ENCODE measurements around the gene HPDL. TPM values are rescaled to one million over a fixed set of nuclear protein-coding genes. Genes with fewer than 3 reads are reported as not detected.

HPDL gene
- total RNA-seq, 1 donor from 2014 or later: 0.62 TPM

DNA sequence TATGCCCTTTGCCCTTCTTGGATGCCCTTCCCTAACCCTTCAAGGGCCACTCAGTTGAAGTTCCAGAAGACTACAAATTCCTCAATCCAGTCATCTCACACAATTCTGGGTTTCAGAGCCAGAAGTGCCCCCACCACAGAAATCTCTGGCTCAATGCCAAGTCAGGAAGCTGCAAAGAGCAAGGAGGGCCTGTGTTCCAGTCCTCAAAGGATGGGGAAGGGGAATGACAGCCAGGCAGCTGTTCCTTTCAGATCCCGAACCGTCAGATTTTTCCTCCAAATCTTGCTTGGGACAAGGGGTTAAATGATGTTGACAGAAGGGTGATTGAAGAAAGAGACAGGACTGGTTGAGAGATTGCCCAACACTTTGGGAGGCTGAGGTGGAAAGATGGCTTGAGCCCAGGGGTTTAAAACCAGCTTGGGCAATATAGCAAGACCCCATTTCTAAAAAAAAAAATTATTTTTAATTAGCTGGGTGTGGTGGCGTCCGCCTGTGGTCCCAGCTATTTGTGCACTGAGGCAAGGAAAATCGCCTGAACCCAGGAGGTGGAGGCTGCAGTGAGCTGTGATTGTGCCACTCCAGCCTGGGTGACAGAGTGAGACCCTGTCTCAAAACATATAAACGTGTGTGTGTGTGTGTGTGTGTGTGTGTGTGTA, 716 bp upstream of the HPDL start:
- DNase-seq: no peak

DNA sequence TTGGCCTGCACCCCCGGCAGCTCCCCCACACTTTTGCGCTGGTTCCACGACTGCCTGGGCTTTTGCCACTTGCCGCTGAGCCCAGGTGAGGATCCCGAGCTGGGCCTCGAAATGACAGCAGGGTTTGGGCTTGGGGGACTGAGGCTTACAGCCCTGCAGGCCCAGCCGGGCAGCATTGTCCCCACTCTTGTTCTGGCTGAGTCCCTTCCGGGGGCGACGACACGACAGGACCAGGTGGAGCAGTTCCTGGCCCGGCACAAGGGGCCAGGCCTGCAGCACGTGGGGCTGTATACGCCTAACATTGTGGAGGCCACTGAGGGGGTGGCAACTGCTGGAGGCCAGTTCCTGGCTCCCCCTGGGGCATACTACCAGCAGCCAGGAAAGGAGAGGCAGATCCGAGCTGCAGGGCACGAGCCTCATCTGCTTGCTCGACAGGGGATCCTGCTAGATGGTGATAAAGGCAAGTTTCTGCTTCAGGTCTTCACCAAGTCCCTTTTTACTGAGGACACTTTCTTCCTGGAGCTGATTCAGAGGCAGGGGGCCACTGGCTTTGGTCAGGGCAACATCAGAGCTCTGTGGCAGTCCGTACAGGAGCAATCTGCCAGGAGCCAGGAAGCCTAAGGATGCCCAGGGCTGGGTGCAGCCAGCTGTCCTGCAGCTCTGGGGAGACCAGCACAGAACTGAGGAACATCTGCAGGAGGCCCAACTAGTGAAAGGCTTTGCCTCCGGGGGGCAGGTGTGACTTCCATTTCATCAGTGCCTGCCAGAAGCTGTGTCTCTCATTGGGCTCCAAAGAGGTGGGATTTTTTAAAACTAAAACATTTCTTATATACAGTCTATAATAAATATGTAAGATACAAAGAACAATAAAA, 1.2 kb downstream of the HPDL start:
- DNase-seq: no peak

DNA sequence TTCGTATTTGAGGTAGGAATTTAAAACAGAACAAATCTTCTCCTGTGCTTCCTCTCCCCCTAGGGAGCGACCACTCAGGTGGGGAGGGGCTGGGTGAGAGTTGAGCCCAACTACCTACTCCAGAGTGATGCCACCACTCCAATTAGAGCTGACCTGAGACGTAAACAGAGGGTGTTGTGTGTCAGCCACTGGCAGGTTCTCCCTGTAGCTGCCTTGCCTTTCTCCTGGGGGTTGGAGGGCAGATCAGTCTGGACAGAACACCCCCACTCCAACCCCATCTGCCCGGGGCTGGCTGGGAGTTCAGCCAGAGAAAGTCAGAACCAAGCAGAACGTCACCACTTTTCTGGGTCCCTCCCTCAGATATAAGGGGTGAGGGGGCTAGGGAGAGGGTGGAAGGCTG, 2.0 kb downstream of the HPDL start:
- no peak for DNase-seq

DNA sequence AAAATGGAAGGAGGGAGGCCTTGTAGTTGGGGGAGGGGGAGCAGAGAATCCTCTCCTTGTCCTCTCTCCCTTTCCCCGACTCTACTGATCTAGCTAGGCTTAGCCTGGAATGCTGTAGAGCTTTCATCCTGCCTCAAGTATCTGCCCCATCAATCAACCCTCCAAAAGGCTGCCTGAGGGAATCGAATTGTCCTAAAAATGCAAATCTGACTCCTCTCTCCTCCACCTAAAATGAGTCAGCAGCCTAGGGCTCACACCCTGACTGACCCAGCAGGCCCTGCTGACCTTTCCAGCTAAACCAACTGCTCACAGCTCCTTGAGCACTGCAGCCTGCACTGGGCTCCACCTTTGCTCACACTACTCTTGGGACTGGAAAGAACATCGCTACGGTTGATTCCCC, 2.8 kb downstream of the HPDL start:
- DNase-seq: no peak

DNA sequence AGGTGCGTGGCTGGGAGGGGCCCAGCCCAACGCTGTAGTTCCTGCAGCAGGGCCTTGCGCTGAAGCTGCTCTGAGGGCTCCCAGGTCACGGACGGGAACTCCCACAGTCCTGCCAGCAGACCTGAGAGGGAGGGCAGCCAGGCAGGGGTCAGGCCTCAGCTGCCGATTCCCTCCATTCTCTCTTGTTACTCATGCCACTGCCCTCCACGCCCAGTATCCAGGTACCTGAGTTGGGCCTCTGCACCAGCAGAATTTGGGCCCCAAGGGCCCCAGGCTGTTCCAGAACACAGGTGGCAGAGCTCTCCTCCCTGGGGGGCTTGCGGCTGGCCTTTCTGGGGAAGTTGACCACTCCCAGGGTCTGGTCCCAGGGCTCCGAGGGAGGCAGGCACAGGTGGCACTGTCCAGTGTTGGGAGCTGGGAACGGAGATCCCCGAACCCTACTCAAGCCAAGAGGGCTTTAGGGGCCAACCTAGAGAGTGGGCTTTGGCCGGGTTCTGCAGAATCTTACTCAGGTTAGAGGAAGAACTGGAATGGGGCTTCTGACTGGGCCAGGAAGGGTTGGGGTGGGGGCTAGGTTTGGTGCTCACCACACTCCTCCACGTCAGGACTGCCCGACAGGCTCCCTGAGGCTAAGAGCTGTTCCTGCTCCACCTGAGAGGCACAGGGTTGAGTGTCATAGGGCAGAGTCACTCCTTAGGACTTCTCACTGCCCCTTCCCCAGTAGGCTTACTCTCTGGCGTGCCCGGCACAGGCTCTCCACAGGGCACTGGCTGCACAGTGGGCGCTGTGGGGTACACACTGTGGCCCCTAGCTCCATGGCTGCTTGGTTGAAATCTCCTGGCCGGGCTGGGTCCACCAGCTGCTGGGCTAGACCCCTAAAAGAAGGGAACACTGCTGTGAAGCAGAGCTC, 5.0 kb downstream of the HPDL start:
- no peak for DNase-seq

DNA sequence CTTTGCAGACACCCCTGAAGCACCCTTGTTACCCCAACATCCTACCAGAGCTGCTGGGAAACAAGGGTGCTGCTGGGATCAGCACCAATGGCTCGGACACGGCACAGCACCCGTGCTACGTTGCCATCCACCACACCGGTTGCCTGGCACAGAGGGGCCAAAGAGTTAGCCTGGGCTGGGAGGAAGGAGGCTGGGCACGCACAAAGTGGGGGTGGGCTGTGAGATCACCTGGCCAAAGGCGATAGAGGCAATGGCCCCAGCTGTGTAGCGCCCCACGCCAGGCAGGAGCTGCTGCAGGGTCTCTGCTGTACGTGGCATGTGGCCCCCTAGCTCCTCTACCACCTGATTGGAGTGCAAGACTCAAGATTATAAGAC, 5.6 kb downstream of the HPDL start:
- no peak for DNase-seq

DNA sequence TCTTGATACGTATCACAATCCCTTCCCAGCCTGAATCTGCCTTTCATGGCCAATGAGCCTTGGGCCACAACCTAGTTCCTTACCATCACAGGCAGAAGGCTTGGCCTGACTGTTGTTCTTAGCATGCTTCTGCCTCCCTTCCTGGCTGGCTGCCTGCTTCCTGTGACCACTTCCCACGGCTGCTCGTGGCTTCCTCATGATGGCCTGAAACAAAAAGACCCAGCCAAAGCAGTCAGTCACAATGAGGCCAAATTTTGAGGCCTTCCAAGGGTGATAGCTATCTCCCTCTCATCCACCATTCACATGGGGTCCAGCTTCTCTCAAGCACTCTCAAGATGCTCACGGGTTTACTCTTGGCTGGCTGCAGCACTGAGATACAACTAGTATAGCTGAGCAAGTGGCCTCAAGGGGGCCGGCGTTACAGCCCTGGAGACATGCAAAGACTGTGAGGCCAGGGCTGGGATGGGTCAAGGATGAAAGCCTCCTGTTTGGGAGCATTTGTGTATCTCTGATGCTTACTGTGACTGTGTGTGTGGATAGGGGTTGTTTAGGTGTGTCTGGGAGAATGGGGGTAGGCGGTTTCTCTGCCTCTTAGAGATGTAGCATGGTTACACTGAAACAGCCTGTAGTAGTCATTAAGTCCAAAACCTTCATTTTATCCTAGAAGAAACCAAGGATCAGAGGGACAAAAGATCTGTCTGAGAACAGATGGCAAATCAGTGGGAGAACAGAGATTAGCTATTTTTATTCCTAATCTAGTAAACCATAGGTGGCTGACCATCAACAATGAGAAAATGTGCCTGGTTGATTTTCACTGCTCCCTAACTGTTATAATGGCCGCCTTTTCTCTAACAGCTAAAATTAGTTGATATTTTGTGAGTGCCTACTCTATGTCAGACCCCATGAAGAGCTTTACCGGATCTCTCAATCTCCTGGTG, 7.9 kb downstream of the HPDL start:
- DNase-seq: no peak

DNA sequence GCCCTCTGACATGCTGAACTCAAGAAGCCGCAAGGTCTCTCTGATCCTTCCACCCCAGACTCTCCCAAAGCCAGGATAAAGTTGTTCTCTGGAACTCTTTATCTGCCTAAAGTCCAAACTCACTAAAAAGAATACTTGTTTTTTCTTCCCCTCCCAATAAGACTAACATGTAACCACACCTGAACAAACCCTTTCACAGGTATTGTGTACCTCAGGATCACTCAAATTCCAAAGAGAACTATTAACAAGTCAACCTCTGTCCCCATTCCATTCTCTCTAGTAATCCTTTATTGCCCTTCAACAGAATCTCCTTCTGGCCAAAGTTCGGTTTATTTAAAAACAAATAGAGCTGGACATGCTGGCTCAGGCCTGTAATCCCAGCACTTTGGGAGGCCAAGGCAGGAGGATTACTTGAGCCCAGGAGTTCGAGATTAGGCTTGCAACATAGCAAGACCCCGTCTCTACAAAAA, 9.2 kb downstream of the HPDL start:
- no peak for DNase-seq

DNA sequence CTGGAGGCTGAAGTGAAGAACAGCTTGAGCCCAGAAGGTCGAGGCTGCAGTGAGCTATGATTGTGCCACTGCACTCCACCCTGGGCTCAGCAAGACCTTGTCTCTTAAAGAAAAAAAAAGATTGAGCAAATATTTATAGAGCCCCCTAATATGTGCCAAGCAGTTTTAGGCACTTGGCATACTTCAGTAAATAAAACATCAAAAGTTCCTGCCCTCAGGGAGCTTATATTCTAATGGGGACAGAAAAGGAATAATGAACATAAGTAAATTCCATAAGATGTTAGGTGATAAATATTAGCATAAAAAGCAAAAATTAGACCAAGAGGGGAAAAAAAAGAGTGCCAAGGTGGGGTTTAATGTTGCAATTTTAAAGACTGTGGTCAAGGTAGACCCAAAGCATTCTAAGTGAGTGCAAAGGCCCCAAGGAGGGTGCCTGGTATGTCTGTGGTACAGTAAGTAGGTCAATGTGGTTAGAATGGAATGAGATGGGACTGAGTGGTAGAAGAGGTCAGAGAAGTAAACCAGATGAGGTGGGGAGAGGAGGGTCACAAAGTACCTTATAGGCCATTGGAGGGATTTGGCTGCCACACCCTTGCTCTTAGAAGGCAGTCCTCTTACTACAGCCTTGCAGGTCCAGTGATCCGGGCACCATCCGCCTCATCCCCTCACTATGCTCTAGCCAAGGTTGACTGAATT, 11.1 kb downstream of the HPDL start:
- DNase-seq: no peak

DNA sequence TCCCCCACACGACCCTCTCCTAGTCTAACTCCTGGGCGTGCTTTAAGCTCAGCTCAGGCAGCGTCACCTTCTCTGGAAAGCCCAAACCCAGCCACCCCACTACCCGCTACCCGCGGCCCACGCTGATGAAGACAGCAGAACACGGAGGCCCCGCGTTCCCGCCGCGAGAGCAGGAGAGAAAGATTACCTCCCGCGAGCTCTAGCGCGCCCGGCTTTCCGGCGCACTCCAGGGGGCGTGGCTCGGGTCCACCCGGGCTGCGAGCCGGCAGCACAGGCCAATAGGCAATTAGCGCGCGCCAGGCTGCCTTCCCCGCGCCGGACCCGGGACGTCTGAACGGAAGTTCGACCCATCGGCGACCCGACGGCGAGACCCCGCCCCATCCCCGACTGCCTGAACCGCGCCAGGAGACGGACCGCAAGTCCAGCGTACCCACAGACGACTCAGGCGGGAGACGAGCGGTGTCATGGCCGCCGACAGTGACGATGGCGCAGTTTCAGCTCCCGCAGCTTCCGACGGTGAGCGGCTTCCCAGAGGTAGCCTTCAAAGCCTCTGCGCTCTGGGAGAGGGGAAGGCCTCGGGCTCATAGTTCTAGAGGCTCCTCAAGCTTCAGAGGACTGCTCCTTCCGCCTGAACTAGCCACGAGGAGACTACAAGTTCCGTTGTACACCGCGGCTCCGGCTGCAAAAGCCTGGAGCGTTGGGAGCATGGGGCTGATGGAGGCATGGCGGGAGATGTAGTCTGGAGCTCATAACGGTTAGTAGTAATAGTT, 13.3 kb downstream of the HPDL start, which contains the start of the genes MUTYH and TOE1:
TSS of gene MUTYH (minus strand) at position 652 of the 770 bp plus-strand sequence. CDS start 5,935 bp downstream, outside the sequence.
TSS of gene TOE1 (plus strand) at position 382 of the 770 bp plus-strand sequence. CDS start at position 465, 83 bp downstream.
- DNase-seq: peak; percentile 88

DNA sequence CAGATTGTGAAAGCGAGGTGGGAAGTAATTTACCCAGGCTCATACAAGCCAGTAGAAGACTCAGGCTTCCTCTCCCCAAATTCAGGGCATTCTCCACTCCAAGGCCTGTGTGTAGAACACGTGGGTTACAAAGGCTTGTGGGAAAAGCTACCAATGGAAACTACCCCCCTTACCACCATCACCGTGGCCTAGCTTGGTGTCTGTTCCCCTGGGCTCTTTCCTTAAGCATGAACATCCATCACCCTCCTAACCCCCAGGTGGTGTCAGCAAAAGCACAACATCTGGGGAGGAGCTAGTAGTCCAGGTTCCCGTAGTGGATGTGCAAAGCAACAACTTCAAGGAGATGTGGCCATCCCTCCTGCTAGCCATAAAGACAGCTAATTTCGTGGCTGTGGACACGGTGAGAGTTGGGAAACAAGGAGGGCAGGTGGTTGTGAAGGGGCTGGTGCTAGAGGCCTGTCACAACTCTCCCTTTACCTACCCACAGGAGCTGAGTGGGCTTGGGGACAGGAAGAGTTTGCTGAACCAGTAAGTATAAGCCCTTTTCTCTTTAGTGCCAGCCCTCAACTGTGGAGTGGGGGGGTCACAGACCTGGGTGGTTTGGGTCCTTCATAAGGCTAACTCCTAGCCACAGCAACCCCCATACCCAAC, 14.2 kb downstream of the HPDL start:
- DNase-seq: no peak

DNA sequence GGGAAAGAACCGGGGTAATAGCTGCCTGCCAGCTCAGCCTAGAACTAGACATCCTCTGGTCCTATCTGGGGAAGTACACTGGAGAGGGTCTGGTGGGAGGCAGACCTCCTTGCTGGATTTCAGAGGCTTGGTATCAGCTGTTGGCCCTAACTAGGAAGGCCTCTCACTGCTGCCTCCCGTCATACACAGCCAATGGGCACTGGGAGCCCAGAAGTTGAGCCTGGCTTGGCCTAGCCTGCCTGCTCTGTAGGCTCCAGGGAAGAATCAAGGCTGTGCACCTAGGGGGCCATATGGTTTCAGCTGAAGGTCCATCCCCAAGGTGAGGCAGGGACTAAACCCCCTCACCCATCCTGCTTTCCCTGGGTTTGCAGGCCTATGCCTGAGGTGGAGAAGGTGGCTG, 17.8 kb downstream of the HPDL start:
- DNase-seq: no peak

DNA sequence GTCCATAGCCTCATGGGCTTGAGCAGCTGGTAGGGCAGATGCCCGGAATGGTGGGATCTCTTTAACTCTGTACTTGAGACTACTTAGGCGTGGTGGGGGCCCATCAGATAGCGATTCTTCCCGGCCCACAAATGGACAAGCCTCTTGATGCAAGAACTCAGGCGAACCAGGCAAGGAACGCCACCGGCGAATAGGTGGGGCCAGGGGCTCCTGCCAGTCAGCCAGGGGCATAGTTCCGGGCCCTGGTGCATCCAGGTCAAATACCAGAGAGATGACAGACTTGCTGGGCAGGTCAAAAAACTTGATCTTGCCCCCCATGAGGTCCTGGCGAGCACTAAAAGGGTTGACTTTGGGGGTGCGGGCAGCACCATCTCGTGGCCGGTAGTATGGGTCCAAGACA, 18.3 kb downstream of the HPDL start:
- DNase-seq: no peak

DNA sequence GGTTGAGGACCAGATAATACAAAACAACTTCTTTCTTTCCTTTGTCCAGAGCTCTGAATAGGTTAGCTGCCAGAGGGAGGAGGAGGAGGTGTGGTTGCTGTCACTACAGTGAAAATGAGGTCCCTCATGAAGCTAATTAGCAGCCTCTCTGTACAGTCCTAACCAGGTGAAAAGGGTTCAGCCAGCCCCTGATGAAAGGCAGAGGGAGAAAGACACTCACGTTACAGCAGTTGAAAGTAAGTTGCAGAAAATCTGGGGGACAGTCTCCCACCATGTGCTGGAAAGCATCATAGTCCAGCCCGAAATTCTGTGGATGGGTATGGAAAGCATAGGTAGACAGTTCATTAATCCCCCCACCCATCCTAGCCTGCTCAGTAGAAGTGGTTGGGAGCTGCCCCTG, 19.8 kb downstream of the HPDL start:
- no peak for DNase-seq

DNA sequence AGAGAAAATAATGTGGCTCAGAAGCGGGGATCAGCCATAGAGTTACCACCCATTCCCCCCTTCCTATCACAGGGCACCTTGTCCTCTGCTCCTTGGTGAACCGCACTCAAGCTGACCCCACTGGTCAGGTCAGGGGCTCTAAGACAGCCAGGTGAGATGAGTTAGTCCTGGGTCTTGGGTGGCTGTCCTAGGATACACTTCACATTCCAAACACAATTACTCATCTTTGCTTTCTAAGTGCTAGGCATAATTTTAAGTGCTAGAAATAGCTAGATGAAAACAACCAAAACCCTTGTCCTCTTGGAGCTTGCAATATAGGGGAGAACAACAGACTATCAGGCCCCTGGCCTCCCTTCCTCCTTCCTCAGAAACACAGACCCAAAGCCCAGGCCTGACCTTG, 21.3 kb downstream of the HPDL start:
- no peak for DNase-seq

DNA sequence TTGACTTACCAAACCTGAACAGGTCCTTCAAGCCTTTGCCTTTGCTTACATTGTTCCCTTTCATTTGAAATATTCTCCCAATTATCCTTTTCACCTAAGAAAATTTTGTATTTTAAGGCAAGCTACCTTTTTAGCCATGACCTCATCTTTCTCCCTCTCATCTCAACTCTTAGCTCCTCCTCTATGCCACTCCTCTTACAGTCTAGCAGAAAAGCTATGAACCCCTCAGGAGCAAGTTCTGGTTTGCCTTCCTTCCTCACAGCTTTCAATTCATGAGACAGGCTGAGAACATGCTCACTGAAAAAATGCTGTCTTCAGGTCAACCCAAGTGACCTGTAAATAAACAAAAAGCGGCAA, 21.9 kb downstream of the HPDL start:
- DNase-seq: no peak

DNA sequence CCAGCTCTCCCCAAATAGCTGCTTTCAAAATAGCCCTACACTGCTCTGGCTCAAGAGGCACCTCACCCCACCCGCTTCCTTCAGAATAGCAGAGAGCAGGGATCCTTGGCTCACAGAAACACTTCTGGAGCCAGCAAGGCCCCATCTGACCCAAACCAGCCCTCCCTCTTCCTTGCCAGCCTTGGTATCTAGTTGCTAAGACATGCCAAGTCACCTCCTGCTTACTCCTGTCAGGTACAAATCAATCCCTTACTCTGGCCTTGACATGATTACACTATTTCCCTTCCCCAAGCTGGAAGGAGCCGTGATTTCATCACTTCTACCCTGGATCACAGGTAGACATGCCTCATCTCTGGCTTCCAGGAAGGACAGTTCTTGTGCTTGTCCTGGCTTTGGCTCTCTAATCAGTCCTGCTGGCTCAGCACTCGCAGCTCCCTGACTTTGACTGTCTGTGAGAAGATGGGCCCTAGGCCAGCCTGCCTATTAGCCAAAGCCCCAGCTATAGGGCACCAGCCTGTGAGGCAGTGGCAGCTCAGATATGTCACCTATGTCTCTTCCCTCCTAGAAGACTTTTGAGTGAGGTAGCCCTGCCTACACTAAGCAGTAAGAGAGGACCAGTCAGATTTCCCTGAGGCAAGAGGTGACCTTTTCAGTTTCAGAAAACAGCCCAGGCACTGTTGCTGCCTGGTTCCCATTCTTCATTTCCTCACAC, 22.4 kb downstream of the HPDL start:
- DNase-seq: no peak

DNA sequence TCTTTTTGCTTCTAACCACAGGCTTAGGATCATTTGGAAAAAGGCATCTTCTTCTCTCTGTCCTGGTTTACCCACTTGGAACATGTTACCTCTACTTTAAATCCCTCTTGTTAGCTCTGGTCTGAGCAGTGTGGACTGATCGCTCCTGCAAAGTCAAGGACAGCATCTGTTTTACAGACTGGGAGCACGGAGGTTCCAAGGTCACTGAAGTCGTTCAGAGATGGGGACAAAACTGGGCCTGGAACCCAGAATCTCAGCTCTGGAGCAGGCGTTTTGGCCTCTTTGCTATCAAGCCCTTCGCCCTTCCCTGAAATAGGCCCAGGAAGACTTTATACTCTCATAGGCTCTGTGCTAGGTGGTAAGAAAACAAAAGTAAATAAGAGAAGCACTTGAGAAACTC, 24.8 kb downstream of the HPDL start:
- DNase-seq: no peak

DNA sequence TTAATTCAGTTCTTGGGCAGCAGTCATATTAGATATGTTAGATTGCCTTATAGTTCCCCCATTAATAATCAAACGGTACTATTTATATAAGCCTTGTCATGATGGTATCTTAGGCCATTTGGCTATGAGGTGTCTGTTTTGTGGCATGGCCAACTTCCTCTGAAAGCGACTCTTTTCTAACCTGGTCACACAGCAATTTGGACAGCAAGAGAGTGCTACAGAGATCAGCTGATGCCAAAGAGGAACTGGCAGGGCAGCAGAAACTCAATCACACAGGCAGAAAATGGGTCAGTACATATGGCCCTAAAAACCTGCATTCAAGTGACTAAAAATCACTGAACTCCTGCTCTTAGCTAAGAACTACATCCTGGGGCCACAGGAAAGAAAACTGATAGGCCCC, 27.0 kb downstream of the HPDL start:
- DNase-seq: no peak
